GM18505 (cell line): ENCODE results near the gene PLA2G2E.
"Not testable (repeated sequence)": the region's sequence is repeated elsewhere in the genome, so short reads cannot be mapped to it uniquely, and the experiment has no call there.

Experiments
- ATAC-seq: cut with Tn5 transposase; IDR thresholded peaks from one replicate; pipeline ENCODE4 v1.9.1; 2021; ENCODE audit not compliant: unreplicated experiment
- POLR2A ChIP-seq: IDR thresholded peaks from 4 replicates; pipeline ENCODE4 v1.6.1; 2011; ENCODE audit warnings: borderline replicate concordance; ENCODE audit not compliant: insufficient read depth, insufficient read length; ENCODE audit errors: extremely low read depth

Gene PLA2G2E

GRCh38 chr1:19884312-19884711, 39.1 kb downstream of the PLA2G2E start:
- no peak for TF ChIP-seq POLR2A
- ATAC-seq: no peak

- peak; percentile 89 for ATAC-seq
- TF ChIP-seq POLR2A: peak; percentile 84
Measured at GRCh38 chr1:19882111-19883071, 41.0 kb downstream of the PLA2G2E start, which contains the start of gene OTUD3. TSS of gene OTUD3 (plus strand) at chr1:19882395. CDS start at chr1:19882514, 119 bp downstream.

GRCh38 chr1:19880841-19881240, 42.6 kb downstream of the PLA2G2E start:
- ATAC-seq: not testable (repeated sequence)

GRCh38 chr1:19879661-19880060, 43.8 kb downstream of the PLA2G2E start:
- no peak for ATAC-seq
- no peak for TF ChIP-seq POLR2A

GRCh38 chr1:19879227-19879626, 44.2 kb downstream of the PLA2G2E start:
- ATAC-seq: no peak
- TF ChIP-seq POLR2A: no peak

GRCh38 chr1:19878637-19878985, 44.8 kb downstream of the PLA2G2E start:
- no peak for ATAC-seq
- TF ChIP-seq POLR2A: no peak

GRCh38 chr1:19877821-19878636, 45.4 kb downstream of the PLA2G2E start:
- no peak for TF ChIP-seq POLR2A
- no peak for ATAC-seq

- no peak for TF ChIP-seq POLR2A
- no peak for ATAC-seq
Measured at GRCh38 chr1:19877181-19877750, 46.2 kb downstream of the PLA2G2E start.

- no peak for ATAC-seq
- TF ChIP-seq POLR2A: no peak
Measured at GRCh38 chr1:19872190-19872589, 51.2 kb downstream of the PLA2G2E start.
